Eye (tissue), 1 donor: ENCODE data around the gene PEBP1.
"Not testable (repeated sequence)": the region's sequence is repeated elsewhere in the genome, so short reads cannot be mapped to it uniquely, and the experiment has no call there.

Experiments used
- DNase-seq: peaks from one replicate; pipeline ENCODE4 v3.0.0-alpha.2; 2015

The PEBP1 gene

DNA sequence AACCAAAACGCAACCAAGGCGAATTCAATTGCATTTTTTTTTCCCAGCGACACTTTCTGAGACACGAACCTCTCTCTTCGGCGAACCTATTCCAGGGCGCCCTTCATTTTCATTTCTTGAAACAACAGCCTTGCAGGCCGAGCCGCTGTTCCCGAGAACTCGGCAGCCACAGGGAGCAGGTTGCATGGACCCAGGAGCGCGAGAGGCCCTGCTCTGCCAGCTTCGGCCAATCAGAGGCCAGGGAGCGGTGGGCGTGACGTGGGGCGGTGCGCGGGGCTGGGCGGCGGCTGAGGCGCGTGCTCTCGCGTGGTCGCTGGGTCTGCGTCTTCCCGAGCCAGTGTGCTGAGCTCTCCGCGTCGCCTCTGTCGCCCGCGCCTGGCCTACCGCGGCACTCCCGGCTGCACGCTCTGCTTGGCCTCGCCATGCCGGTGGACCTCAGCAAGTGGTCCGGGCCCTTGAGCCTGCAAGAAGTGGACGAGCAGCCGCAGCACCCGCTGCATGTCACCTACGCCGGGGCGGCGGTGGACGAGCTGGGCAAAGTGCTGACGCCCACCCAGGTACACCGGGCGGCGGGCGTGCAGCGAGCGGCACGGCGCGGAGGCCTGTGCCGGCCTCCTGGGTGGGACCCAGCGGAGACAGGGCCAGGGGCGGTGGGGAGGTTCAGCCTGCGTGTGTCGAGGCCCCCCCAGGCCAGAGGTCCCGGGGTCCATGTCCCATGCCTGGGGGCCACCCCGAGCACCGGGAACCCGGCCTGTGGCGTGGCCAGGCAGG is at the start of gene PEBP1:
TSS of gene PEBP1 (plus strand) at position 337 of the 771 bp plus-strand sequence. CDS start at position 423, 86 bp downstream.
- DNase-seq: peak; percentile 96

DNA sequence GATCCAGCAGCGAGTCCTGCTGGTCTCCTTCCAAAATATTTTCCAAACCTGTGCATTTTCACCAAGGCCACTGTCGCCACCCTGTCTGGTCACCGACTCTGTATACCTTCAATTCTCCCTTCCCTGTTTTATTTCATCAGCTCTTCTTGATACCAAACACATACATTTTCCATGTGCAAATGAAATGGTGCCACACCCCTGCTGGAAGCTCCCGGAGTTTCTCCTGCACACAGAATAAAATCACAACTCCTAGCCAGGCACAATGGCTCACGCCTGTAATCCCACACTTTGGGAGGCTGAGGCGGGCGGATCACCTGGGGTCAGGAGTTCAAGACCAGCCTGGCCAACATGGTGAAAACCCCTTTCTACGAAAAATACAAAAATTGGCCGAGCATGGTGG is 46.1 kb upstream of the PEBP1 start:
- no peak for DNase-seq

DNA sequence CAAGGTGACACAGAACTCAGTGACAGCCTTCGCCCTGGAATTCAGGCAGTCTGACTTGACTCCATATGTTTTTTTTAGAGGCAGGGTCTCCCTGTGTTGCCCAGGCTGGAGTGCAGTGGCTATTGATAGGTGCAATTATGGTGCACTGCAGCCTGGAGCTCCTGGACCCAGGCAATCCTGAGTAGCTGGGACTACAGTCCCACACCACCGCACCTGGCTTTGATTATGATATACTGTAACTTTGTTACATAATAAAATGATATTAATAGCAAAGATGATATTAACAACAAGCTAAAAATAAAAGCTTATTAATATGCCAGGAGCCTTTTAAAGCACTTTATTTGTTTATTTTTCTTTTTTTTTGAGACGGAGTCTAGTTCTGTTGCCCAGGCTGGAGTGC is 41.9 kb upstream of the PEBP1 start:
- DNase-seq: no peak

DNA sequence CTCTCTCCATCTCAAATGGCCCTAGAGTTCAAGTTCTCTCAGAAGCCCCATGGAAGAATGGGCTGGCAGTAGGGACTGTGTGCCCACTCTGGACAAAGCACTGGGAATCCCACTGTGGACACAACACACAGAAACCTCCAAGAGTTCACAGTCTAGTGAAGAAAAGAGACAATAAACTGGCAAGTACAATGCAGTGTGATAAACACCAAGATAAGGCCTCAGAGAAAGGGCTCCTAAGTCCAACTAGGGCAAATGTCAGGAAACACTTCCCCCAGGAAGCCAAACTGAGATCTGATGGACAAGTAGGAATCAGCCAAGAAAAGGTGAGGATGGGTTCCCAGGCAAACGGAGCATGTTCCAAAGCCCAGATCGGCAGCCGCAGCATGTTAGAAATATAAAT is 37.5 kb upstream of the PEBP1 start:
- no peak for DNase-seq

DNA sequence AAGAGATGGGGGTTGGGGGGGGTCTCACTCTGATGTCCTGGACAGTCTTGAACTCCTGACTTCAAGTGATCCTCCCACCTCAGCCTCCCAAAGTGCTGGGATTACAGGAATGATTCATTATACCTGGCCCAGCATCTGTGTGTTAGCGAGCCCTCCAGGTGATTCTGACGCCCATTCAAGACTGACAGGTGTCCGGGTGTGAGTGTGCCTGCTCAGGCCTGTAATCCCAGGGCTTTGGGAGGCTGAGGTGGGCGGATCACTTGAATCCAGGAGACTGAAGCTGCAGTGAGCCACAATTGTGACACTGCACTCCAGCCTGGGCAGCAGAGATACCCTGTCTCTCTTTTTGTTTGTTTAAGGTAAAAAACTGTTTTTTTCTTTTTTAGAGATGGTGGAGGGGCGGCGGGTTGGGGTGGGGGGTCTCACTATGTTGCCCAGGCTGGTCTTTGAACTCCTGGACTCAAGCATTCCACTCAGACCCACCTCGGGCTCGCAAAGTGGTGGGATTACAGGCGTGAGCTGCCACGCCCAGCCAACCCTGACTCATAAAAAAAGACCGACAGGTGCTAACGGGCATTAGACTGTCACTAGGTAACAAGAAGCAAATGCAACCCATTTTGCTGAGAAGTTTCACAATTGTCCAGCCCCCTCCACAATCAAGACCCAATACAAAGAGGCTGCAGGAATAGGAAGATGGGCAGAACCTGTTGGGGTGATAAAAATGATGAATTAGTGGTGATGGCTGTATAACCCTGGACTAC is 36.8 kb upstream of the PEBP1 start:
- DNase-seq: no peak

DNA sequence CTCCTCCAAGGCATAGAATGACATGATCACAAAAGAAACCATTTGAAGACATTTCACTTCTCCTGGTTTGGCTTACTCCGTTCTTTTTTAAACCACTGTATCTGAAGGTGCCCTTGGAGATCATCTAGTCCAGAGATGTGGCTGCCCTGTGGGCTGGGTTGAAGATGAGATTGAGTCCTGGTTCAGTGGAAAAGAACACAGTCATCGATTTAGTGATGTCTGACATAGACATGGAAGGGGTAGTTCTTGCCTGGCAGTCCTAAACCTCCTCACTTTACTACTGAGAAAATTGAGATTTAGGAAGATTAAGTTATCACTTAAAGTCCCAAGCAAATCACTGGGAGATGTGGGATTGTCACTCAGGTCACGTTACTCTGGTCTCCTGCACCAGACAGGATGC is 34.9 kb upstream of the PEBP1 start:
- DNase-seq: no peak

DNA sequence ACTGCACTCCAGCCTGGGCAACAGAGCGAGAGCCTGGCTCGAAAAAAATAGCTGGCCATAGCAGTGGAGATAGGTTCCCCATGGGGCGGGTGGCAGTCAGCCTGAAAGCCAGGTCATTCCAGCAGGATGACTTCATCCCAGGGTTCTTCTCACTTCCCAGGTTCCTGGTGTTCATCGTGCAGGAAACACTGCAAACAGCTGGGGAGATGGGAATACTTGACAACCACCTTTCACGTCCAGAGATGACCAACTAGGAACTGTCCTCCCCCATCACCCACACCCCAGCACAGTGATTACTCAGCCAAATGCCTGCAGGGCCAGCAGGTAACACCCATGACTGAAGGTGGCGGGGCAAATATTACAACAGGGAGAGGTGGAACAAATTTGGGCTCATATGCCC is 33.9 kb upstream of the PEBP1 start:
- no peak for DNase-seq

DNA sequence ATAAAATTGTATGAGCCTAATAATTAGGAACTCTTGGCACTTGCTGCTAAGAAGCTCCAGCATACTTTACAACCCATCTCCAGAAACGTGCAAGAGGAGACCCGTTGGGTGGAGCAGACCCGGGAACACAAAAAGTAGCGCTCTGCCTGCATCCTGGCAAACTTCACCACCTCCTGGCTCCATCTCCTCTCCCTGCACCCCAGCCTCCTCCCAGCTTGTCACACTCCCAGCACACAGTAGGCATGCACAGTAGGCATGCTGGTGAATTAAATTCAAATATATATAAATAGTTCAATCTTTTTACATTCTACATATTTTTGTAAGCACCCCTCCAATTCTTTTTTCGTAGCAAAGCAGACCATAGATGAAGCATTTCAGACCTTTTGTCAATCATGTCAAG is 33.3 kb upstream of the PEBP1 start:
- DNase-seq: peak; percentile 8

DNA sequence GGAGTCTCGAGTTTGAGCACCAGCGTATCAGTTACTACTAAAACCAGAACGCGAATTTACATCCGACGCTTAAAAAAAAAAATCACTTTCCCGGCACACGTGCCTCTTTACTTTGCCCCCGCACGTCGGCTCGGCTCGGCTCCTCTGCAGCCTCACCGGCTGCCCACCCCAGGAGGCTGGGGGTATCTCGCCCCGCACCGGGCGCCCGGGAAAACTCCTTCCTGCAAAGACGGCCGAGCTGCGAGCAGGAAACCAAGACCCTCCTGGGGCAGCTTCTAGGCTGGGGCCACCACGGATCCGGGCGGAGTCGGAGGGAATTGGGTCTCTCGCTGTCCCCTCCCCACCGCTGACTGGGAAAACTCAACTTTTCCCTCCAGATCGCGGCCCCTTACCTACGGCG is 32.7 kb upstream of the PEBP1 start:
- no peak for DNase-seq

DNA sequence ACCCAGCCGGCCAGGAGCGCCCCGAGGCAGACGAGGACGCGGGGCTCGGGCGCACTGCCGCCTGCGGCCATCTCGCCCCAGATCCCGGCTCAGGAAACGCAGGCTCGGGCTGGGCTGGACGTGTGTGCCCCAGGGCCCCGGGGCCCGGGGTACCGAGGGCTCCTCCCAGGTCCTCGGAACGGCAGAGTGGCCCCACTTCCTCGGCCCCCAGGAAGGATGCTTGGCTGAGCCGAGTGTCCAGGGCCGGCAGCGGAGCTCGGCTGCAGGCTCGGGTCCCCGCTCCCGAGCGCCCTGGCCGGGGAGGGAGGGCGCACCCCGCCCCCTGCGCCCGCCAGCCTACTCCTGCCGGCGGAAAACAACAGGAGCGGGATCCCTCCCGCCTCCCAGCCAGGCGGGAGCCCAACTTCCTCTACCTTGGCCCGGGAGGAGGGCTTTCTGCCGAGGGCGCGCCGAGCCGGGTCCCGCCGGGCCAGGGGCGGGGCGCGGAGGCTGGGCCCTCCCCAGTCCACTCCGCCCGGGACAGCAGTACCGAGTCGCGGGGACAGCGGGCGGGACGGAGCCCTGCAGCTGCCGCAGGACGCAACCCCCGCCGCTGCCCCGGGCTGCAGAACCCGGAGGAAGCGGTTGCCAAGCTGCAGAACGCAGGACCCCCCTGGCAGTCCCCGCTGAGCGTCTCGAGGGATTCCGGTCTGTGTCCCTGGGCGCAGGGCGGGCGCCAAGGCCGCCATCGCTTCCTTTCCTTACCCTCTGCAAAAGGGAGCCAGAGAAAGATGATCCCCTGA is 32.1 kb upstream of the PEBP1 start, which contains the start of gene VSIG10:
TSS of gene VSIG10 (minus strand) at position 411 of the 782 bp plus-strand sequence. CDS start at position 71, 340 bp downstream.
- peak; percentile 82 for DNase-seq

DNA sequence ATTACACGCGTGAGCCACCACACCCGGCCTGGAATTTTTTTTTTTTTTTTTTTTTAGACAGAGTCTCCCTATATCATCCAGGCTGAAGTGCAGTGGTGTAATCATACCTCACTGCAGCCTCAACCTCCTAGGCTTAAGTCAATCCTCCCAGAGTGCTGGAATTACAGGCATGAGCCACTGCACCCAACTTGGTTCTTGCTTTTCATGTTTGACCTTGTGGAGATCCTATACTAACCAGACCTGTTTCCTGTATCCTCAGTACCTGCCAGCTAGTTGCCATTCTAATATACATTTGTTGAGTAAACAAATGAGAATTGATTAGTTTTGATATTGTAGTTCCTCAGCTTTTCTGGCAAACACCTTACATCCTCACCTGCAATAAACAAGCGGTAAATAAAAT is 28.9 kb upstream of the PEBP1 start:
- no peak for DNase-seq

DNA sequence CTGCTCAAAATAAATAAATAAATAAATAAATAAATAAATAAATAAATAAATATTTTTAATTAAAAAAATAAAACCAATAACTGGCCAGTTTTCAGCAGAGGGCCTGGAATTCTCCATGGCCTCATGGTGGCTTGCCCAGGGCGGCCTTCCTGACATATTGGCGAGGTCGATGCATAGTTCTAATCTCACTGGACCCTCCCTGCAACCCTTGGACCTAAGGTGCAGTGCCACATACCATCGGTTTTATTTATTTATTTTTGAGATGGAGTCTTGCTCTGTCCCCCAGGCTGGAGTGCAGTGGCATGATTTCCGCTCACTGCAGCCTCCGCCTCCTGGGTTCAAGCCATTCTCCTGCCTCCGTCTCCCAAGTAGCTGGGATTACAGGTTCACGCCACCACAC is 28.2 kb upstream of the PEBP1 start:
- no peak for DNase-seq

DNA sequence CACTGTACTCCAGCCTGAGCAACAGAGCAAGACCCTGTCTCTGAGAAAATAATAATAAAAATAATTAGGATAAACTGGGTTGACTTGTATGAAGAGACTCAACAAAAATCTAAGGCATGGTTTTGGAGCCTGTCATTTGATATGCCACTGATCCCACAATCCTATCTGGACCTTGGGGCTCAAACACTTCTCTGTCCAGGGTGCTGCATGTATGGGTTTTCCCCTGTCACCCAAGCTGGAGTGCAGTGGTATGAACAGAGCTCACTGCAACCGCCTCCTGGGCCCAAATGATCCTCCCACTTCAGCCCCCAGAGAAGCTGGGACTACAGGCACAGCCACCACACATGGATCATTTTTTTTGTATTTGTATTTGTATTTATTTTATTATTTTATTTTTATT is 26.8 kb upstream of the PEBP1 start:
- DNase-seq: no peak

DNA sequence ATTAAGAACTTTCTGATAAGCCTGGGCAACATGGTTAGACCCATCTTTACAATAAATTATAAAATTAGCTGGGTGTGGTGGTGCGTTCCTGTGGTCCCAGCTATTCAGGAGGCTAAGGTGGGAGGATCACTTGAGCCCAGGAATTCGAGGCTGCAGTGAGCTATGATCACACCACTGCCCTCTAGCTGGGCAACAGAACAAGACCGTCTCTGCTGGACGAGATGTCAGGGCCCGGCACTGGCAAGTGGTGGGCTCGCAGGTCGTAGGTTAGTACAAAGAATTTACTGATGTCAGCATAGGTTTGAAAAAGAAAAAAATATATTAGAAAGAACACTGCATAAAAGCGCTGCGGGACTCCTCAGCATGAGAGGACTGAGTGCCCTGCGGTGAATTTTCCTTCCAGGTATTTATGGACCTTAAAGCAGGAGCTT is 16.5 kb upstream of the PEBP1 start:
- no peak for DNase-seq

DNA sequence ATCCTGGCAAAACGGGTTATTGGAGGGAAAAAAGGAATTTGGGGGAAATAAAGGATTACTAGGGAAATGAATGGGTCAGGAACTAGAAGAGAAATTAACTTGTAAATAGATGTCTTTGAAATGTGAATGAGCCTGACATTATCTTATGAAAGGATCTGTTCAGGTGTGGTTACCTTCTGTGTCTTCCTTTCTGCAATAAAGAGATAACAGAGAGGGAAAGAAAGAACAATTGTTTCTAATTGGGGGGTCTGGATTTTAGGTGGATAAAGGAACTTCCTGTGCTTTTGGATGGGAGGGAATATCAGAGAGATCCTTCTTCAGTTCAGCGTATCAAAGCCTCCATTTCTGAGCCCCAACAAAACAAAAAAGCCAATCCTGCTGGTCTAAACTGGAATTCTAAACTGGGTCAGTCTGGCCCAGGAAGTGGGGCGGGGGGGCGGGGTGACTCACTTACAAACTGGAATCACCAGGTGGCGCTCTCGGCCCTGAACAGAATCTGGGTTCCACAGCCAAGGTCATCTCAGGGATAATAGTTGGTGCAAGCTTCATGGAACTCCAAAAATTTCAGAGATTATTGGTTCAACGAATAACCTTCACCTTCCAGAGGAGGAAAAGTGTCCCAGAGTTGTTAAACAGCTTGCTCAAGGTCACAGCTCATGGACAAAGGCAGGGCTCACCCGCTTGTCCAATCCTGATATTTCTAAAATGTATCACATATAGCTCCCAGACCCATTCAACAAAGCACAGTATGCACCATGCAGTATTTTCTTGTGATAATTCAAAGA is 15.2 kb upstream of the PEBP1 start:
- DNase-seq: peak; percentile 90

DNA sequence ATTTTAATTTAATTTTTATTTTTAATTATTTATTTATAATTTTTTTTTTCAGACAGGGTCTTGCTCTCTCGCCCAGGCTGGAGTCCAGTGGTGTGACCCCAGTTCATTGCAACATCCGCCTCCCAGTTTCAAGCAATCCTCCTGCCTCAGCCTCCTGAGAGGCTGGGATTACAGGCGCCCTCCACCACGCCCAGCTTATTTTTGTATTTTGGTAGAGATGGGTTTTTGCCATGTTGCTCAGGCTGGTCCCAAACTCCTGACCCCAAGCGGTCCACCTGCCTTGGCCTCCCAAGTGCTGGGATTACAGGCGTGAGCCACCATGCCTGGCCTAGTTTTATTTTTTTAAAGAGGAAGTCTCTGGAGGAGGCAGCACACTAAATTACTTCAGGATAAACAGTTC is 13.7 kb upstream of the PEBP1 start:
- DNase-seq: no peak

DNA sequence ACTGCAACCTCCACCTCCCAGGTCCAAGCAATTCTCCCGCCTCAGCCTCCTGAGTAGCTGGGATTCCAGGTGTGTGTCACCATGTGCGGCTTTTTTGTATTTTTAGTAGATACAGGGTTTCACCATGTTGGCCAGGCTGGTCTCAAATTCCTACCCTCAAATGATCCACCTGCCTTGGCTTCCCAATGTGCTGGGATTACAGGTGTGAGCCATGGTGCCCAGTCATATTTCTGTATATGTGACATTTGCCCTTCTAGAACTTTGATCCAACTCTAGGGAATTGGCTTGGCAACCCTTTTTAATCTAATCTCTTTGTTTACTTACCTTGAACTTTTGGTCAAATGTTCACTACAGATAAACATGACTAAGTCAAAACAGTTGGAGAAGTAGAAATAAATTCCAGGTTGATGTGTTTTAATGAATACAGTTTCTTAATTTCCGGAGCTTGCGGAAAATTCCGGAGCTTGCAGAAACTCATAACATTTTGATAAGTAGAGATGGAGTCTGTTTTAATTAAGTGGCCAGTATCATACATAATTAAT is 11.5 kb upstream of the PEBP1 start:
- DNase-seq: no peak

DNA sequence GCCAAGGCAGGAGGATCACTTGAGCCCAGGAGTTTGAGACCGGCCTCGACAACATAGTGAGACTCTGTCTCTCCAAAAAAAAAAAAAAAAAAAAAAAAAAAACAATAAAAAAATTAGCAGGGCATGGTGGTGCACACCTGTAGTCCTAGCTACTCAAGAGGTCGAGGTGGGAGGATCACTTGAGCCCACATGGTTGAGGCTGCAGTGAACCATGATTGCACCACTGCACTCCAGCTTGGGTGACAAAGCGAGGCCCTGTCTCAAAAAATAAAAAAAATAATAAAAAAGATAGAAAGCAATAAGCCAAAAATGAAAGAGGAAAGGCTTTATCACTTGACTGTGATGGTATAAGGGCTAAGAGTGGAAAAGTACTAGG is 10.2 kb upstream of the PEBP1 start:
- DNase-seq: no peak

DNA sequence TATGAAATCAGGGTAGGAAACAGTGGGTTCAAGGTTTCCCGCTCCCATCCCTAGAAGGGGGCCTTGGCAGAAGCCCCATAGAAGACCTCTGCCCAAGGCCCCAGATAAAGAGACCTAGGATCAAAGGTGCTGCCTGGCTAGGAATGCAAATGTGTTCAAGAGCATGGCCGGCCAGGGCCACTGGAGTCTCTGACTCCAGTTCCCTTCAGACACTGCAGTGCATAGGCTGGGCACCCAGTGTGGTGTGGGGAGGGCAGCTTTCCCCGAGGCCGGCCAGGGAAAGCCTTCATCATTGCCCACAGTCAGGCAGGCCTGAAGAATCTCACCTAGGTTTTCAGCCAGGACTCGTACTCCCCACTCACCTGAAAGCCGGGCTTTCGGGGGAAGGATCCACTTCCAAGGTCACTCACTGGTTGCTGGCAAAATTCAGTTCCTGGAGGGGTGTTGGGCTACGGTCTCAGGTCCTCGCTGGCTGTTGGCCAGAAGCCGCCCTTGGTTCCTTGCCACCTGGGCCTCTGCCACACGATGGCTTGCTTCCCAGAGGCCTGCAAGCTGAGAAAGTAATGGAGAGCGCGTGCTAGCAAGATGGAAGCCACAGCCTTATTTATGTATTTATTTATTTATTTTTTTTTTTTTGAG is 9.7 kb upstream of the PEBP1 start:
- no peak for DNase-seq

DNA sequence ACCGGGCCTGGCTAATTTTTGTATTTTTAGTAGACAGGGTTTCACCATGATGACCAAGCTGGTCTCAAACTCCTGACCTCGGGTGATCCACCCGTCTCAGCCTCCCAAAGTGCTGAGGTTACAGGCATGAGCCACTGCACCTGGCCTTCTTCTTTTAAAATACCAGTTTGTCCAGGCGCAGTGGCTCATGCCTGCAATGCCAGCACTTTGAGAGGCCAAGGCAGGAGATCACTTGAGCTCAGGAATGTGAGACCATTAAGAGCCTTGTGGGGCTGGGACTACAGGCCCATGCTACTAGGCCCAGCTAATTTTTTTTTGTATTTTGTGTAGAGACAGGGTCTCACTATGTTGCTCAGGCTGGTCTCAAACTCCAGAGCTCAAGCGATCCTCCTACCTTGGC is 8.1 kb upstream of the PEBP1 start:
- DNase-seq: no peak

DNA sequence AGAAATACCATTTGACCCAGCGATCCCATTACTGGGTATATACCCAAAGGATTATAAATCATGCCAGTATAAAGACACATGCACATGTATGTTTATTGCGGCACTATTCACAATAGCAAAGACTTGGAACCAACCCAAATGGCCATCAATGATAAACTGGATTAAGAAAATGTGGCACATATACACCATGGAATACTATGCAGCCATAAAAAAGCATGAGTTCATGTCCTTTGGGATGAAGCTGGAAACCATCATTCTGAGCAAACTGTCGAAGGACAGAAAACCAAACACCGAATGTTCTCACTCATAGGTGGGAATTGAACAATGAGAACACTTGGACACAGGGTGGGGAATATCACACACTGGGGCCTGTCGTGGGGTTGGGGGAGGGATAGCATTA is 6.5 kb upstream of the PEBP1 start:
- DNase-seq: not testable (repeated sequence)

DNA sequence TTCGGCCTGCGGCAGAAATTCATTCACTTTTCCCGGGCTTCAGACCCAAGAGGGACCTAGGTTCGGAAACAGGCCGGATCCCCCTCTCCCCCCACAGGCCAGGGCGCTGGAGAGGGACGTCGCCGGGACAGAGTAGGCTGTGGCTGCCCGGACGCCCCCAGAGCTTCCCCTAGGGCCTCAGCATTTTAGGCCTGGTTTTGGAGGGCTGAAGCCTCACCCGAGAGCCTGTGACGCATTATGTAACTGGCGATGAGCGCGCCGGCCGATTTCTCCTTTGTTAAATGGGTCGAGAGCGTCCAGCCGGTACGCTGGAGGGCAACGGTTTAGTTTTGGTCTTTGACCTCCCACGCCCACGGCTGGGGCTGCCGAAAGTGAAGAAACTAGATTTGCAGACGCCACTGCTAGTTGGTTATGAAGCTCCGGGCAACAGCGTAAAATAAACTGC is 657 bp downstream of the PEBP1 start:
- DNase-seq: peak; percentile 72
